NCI-H82 treated with DMSO at 0.1 percent for 48 hours (cell line): ENCODE results near the gene MTFMT.
"Not testable (repeated sequence)": the region's sequence is repeated elsewhere in the genome, so short reads cannot be mapped to it uniquely, and the experiment has no call there.

Experiments used
- DNase-seq: peaks from one replicate; lab custom pipeline; 2025; ENCODE audit not compliant: unreplicated experiment; lab: John Stamatoyannopoulos, UW

Gene MTFMT

GRCh38 chr15:65028921-65029735, at the start of gene MTFMT:
TSS of gene MTFMT (minus strand) at chr15:65029639. CDS start at chr15:65029613, 26 bp downstream.
- peak; percentile 60 for DNase-seq

GRCh38 chr15:65077981-65078352, 48.5 kb upstream of the MTFMT start:
- no peak for DNase-seq

- DNase-seq, result no peak
Observed at GRCh38 chr15:65077291-65077980, 48.0 kb upstream of the MTFMT start.

GRCh38 chr15:65076486-65077290, 47.2 kb upstream of the MTFMT start, which contains the start of gene KBTBD13:
TSS of gene KBTBD13 (plus strand) at chr15:65076746. CDS start at chr15:65076816, 70 bp downstream.
- no peak for DNase-seq

- DNase-seq, result not testable (repeated sequence)
Observed at GRCh38 chr15:65075607-65076395, 46.4 kb upstream of the MTFMT start.

GRCh38 chr15:65074946-65075345, 45.5 kb upstream of the MTFMT start:
- not testable (repeated sequence) for DNase-seq

- DNase-seq, result no peak
Observed at GRCh38 chr15:65072617-65073016, 43.2 kb upstream of the MTFMT start.

GRCh38 chr15:65072027-65072426, 42.6 kb upstream of the MTFMT start:
- DNase-seq, result no peak

GRCh38 chr15:65071381-65071811, 42.0 kb upstream of the MTFMT start:
- DNase-seq, result no peak

- DNase-seq, result no peak
Observed at GRCh38 chr15:65069779-65070546, 40.5 kb upstream of the MTFMT start.

GRCh38 chr15:65069179-65069578, 39.7 kb upstream of the MTFMT start:
- no peak for DNase-seq

GRCh38 chr15:65068403-65068788, 39.0 kb upstream of the MTFMT start:
- no peak for DNase-seq

- DNase-seq, result no peak
Observed at GRCh38 chr15:65067645-65068402, 38.4 kb upstream of the MTFMT start, which contains the start of gene RASL12. TSS of gene RASL12 (minus strand) at chr15:65067991. CDS start at chr15:65067835, 156 bp downstream.

GRCh38 chr15:65067317-65067644, 37.8 kb upstream of the MTFMT start:
- DNase-seq, result no peak

GRCh38 chr15:65066635-65067316, 37.3 kb upstream of the MTFMT start:
- no peak for DNase-seq

- no peak for DNase-seq
Observed at GRCh38 chr15:65066001-65066634, 36.7 kb upstream of the MTFMT start.

- no peak for DNase-seq
Observed at GRCh38 chr15:65062726-65063125, 33.3 kb upstream of the MTFMT start.

GRCh38 chr15:65062061-65062460, 32.6 kb upstream of the MTFMT start:
- no peak for DNase-seq
